Caco-2 (cell line): ENCODE results near the gene TMEM86A. TPM values are rescaled to one million over a fixed set of nuclear protein-coding genes. Genes with fewer than 3 reads are reported as not detected.

ENCODE experiments used
- BruUV-seq: library from RNA; stranded (reverse); fragments of 400-500 nt; replicated peaks from 2 replicates; lab custom pipeline; 2021; lab: Mats Ljungman, UMichigan
- CTCF ChIA-PET: fragments of 300-600 bp; sonication (Branson Sonifier 250); formaldehyde crosslinking; loops from one replicate; lab custom pipeline; 2022; ENCODE audit warnings: antibody characterized with exemption; lab: Charles Lee
- POLR2A ChIA-PET: fragments of 300-600 bp; sonication (Branson Sonifier 250); formaldehyde crosslinking; loops from one replicate; lab custom pipeline; 2022; ENCODE audit warnings: antibody characterized with exemption; lab: Charles Lee
- DNase-seq, 2 experiments: peaks; one replicate each; pipeline versions ENCODE4 v3.0.0 to v3.0.0-alpha.2; 2020 to 2022
- H3K27me3 ChIP-seq: replicated peaks from 2 replicates; pipeline ENCODE4 v1.6.0; 2011; ENCODE audit warnings: low read length; ENCODE audit not compliant: control insufficient read depth, insufficient read depth
- H3K36me3 ChIP-seq: 2 replicates; pipeline ENCODE4 v1.5.1; 2011; ENCODE audit warnings: low read length; ENCODE audit not compliant: control insufficient read depth, insufficient read depth
- H3K4me1 ChIP-seq: fragments of 250-450 bp; sonication (Bioruptor Pico); 2 replicates; pipeline ENCODE4 v1.5.1; 2020; ENCODE audit warnings: mild to moderate bottlenecking
- H3K4me3 ChIP-seq: 2 replicates; pipeline ENCODE4 v1.5.1; 2011; ENCODE audit warnings: low read depth, mild to moderate bottlenecking, control low read depth, low read length
- H3K9me3 ChIP-seq: fragments of 250-450 bp; sonication (Bioruptor Pico); 2 replicates; pipeline ENCODE4 v1.5.1; 2020; ENCODE audit warnings: mild to moderate bottlenecking, moderate library complexity
- H3K27ac Mint-ChIP-seq: one replicate; pipeline ENCODE4 v1.8.0; 2022; ENCODE audit warnings: mixed read lengths; ENCODE audit not compliant: unreplicated experiment
- H3K27me3 Mint-ChIP-seq: one replicate; pipeline ENCODE4 v1.8.0; 2022; ENCODE audit warnings: mixed read lengths; ENCODE audit not compliant: insufficient read depth, unreplicated experiment
- H3K36me3 Mint-ChIP-seq: one replicate; pipeline ENCODE4 v1.8.0; 2022; ENCODE audit warnings: mild to moderate bottlenecking, mixed read lengths; ENCODE audit not compliant: insufficient read depth, unreplicated experiment
- H3K4me1 Mint-ChIP-seq: one replicate; pipeline ENCODE4 v1.8.0; 2022; ENCODE audit warnings: low read depth, mixed read lengths; ENCODE audit not compliant: unreplicated experiment
- H3K4me3 Mint-ChIP-seq: one replicate; pipeline ENCODE4 v1.8.0; 2022; ENCODE audit warnings: mild to moderate bottlenecking, moderate library complexity, mixed read lengths; ENCODE audit not compliant: unreplicated experiment
- H3K9me3 Mint-ChIP-seq: one replicate; pipeline ENCODE4 v1.8.0; 2022; ENCODE audit warnings: mixed read lengths; ENCODE audit not compliant: unreplicated experiment
- CTCF ChIP-seq, 2 experiments: fragments of 200-600 bp in 1 of 2; IDR thresholded peaks; 1 replicate in 1 of 2; 2 replicates in 1 of 2; pipeline versions ENCODE4 v1.5.1 to v1.8.0; 2011 to 2022; ENCODE audit warnings: antibody characterized with exemption in 1 of 2, control low read depth in 1 of 2, inconsistent platforms in 1 of 2, low read depth in 1 of 2, low read length in 1 of 2, mild to moderate bottlenecking in 1 of 2, moderate library complexity in 1 of 2; ENCODE audit not compliant: insufficient read depth in 1 of 2, severe bottlenecking in 1 of 2, unreplicated experiment in 1 of 2
- intact Hi-C: fragments of 100-400 bp; cut with micrococcal nuclease; formaldehyde crosslinking; loops from one replicate; pipeline ENCODE4 v1.10.0; 2022; ENCODE audit not compliant: unreplicated experiment
- total RNA-seq: library from RNA; stranded (reverse); gene quantifications from 2 replicates; pipeline ENCODE4 v1.2.3, GENCODE V29; 2022

TMEM86A gene
- total RNA-seq, 1 experiment from 2014 or later, result 0.25 TPM

GRCh38 chr11:18668131-18668530 lies 30.4 kb upstream of the TMEM86A start:
- POLR2A ChIA-PET, result no interaction called here
- TF ChIP-seq CTCF (IDR thresholded peaks at IDR 0.05; ENCODE audit: insufficient read depth in 1 of 2, low read depth in 1 of 2, low read length in 1 of 2, severe bottlenecking in 1 of 2, unreplicated experiment in 1 of 2), result no peak
- Histone ChIP-seq H3K4me1 (no peaks in the 10 kb centered on the region), H3K9me3 (no peaks in the 10 kb centered on the region), H3K4me3 (no peak overlapping the region), H3K36me3 (no peaks in the 10 kb centered on the region), H3K27me3 (no peaks in the 10 kb centered on the region)
- Mint-ChIP-seq H3K27me3 (no peaks in the 10 kb centered on the region), H3K4me1 (peaks cover 6% of the 10 kb centered on the region), H3K36me3 (no peaks in the 10 kb centered on the region), H3K27ac (no peak overlapping the region), H3K4me3 (no peak overlapping the region), H3K9me3 (no peaks in the 10 kb centered on the region)
- no TSS peak for BruUV-seq
- intact Hi-C loops, result no loop called here
- CTCF ChIA-PET, result no interaction called here
- no peak for DNase-seq

GRCh38 chr11:18669219-18669596 lies 29.4 kb upstream of the TMEM86A start:
- no peak for TF ChIP-seq CTCF (IDR thresholded peaks at IDR 0.05; ENCODE audit: insufficient read depth in 1 of 2, low read depth in 1 of 2, low read length in 1 of 2, severe bottlenecking in 1 of 2, unreplicated experiment in 1 of 2)
- no peaks in the 10 kb centered on the region for H3K27me3 Mint-ChIP-seq
- H3K9me3 ChIP-seq, result no peaks in the 10 kb centered on the region
- H3K9me3 Mint-ChIP-seq, result no peaks in the 10 kb centered on the region
- H3K4me1 ChIP-seq, result no peaks in the 10 kb centered on the region
- POLR2A ChIA-PET, result no interaction called here
- no TSS peak for BruUV-seq
- H3K27ac Mint-ChIP-seq, result no peak overlapping the region
- H3K4me3 ChIP-seq, result no peak overlapping the region
- intact Hi-C loops, result no loop called here
- no peaks in the 10 kb centered on the region for H3K36me3 Mint-ChIP-seq
- no peaks in the 10 kb centered on the region for H3K36me3 ChIP-seq
- H3K27me3 ChIP-seq, result no peaks in the 10 kb centered on the region
- CTCF ChIA-PET, result no interaction called here
- no peak for DNase-seq
- no peak overlapping the region for H3K4me3 Mint-ChIP-seq
- peaks cover 6% of the 10 kb centered on the region for H3K4me1 Mint-ChIP-seq

GRCh38 chr11:18669711-18670110 lies 28.9 kb upstream of the TMEM86A start:
- Histone ChIP-seq H3K36me3 (no peaks in the 10 kb centered on the region), H3K9me3 (no peaks in the 10 kb centered on the region), H3K27me3 (no peaks in the 10 kb centered on the region), H3K4me1 (no peaks in the 10 kb centered on the region), H3K4me3 (no peak overlapping the region)
- no peaks in the 10 kb centered on the region for H3K36me3 Mint-ChIP-seq
- CTCF ChIA-PET, result no interaction called here
- TF ChIP-seq CTCF (IDR thresholded peaks at IDR 0.05; ENCODE audit: insufficient read depth in 1 of 2, low read depth in 1 of 2, low read length in 1 of 2, severe bottlenecking in 1 of 2, unreplicated experiment in 1 of 2), result no peak
- H3K27ac Mint-ChIP-seq, result no peak overlapping the region
- no peak overlapping the region for H3K4me3 Mint-ChIP-seq
- peaks cover 6% of the 10 kb centered on the region for H3K4me1 Mint-ChIP-seq
- no peaks in the 10 kb centered on the region for H3K9me3 Mint-ChIP-seq
- no TSS peak for BruUV-seq
- DNase-seq, result no peak
- POLR2A ChIA-PET, result no interaction called here
- intact Hi-C loops, result no loop called here
- H3K27me3 Mint-ChIP-seq, result no peaks in the 10 kb centered on the region
